Measurements from ENCODE around the gene FAM234B. TPM values are rescaled to one million over a fixed set of nuclear protein-coding genes. Genes with fewer than 3 reads are reported as not detected.

Gene FAM234B
- total RNA-seq, 1 experiment from 2014 or later: 7.5 TPM

GRCh38 chr12:13028825-13029570, 15.2 kb upstream of the FAM234B start:
- CTCF ChIA-PET: no interaction called here
- intact Hi-C loops (cut with micrococcal nuclease; ENCODE audit: unreplicated experiment): loop anchor here (10.0 kb wide), 1 partner anchor 1136 kb away; no protein-coding TSS in a partner anchor

GRCh38 chr12:13030541-13031291, 13.5 kb upstream of the FAM234B start:
- Histone ChIP-seq H3K27me3 (ENCODE audit: insufficient read depth, low read depth) (no peaks in the 10 kb centered on the region), H3K36me3 (ENCODE audit: low read depth) (no peaks in the 10 kb centered on the region), H3K9me2 (ENCODE audit: insufficient read depth) (no peaks in the 10 kb centered on the region), H3K4me1 (replicated peaks; ENCODE audit: insufficient read depth) (0 out of 2 replicates have a peak, but pooled peaks cover under 1% of the 10 kb centered on the region), H3K79me2 (ENCODE audit: low read depth) (no peaks in the 10 kb centered on the region), H3K4me3 (no peak overlapping the region), H4K20me1 (ENCODE audit: insufficient read depth) (no peaks in the 10 kb centered on the region), H3K9me3 (ENCODE audit: insufficient read depth, low read depth) (no peaks in the 10 kb centered on the region), H3F3A (ENCODE audit: insufficient read depth, low read depth) (peaks cover 5% of the 10 kb centered on the region; the same call in 1 of the 2 replicates), H2AFZ (no peak overlapping the region), H3K27ac (no peak overlapping the region), H3K4me2 (no peak overlapping the region)
- intact Hi-C loops (cut with micrococcal nuclease; ENCODE audit: unreplicated experiment): no loop called here
- CTCF ChIA-PET: interaction anchor here (0.6 kb wide), 1 partner anchor 46 kb away, joined by 13 read pairs; no protein-coding TSS in a partner anchor
- no TSS peak for BruUV-seq (replicated peaks)
- DNase-seq: no peak
- POLR2A ChIA-PET (ENCODE audit: unreplicated experiment): interaction anchor here (0.6 kb wide), 1 partner anchor 62 kb away, joined by 4 read pairs; no protein-coding TSS in a partner anchor
- TF ChIP-seq EZH2 (IDR thresholded peaks at IDR 0.05; ENCODE audit: low read depth) (no peak), CTCF (conservative IDR thresholded peaks at IDR 0.05) (no peak)

More at GRCh38 chr12:13028825-13029570, 15.2 kb upstream of the FAM234B start:
- Histone ChIP-seq H3K4me2 (no peak overlapping the region), H3K4me3 (no peak overlapping the region), H2AFZ (no peak overlapping the region), H3K27me3 (ENCODE audit: insufficient read depth, low read depth) (no peaks in the 10 kb centered on the region), H3K36me3 (ENCODE audit: low read depth) (no peaks in the 10 kb centered on the region), H4K20me1 (ENCODE audit: insufficient read depth) (no peaks in the 10 kb centered on the region), H3K9me3 (ENCODE audit: insufficient read depth, low read depth) (no peaks in the 10 kb centered on the region), H3K4me1 (replicated peaks; ENCODE audit: insufficient read depth) (no peaks in the 10 kb centered on the region), H3K9me2 (ENCODE audit: insufficient read depth) (no peaks in the 10 kb centered on the region), H3F3A (ENCODE audit: insufficient read depth, low read depth) (no peaks in the 10 kb centered on the region), H3K27ac (no peak overlapping the region), H3K79me2 (ENCODE audit: low read depth) (no peaks in the 10 kb centered on the region)
- TF ChIP-seq CTCF (conservative IDR thresholded peaks at IDR 0.05) (no peak), EZH2 (IDR thresholded peaks at IDR 0.05; ENCODE audit: low read depth) (no peak)
- POLR2A ChIA-PET (ENCODE audit: unreplicated experiment): no interaction called here
- no TSS peak for BruUV-seq (replicated peaks)
- no peak for DNase-seq

DNA sequence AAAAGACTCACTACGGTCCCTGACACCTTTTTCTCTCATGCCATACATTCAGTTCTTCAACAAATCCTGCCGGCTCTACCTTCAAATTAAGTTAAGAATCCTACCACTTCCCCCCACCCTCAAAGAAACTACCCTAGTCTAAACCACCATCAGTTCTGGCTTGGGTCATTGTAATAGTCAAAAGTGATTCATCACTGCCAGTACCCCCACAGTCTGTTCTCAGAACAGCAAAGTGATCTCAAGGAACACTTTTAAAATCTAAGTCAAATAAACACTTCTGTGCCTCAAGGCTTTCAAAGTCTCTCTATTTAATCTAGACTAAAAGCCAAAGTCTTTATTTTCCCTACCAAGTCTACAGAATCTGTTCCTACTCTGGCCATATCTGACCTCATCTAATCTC, 12.0 kb upstream of the FAM234B start:
- Histone ChIP-seq H3K36me3 (ENCODE audit: low read depth) (no peaks in the 10 kb centered on the region), H2AFZ (no peak overlapping the region), H3K4me3 (no peak overlapping the region), H3K79me2 (ENCODE audit: low read depth) (no peaks in the 10 kb centered on the region), H4K20me1 (ENCODE audit: insufficient read depth) (no peaks in the 10 kb centered on the region), H3K9me2 (ENCODE audit: insufficient read depth) (no peaks in the 10 kb centered on the region), H3K9me3 (ENCODE audit: insufficient read depth, low read depth) (no peaks in the 10 kb centered on the region), H3K27ac (no peak overlapping the region), H3F3A (ENCODE audit: insufficient read depth, low read depth) (peaks cover 5% of the 10 kb centered on the region; the same call in 1 of the 2 replicates), H3K4me1 (replicated peaks; ENCODE audit: insufficient read depth) (0 out of 2 replicates have a peak, but pooled peaks cover 7% of the 10 kb centered on the region), H3K27me3 (ENCODE audit: insufficient read depth, low read depth) (no peaks in the 10 kb centered on the region), H3K4me2 (no peak overlapping the region)
- ChIA-PET POLR2A (ENCODE audit: unreplicated experiment) (no interaction called here), CTCF (no interaction called here)
- no peak for DNase-seq
- BruUV-seq (replicated peaks): no TSS peak
- TF ChIP-seq EZH2 (IDR thresholded peaks at IDR 0.05; ENCODE audit: low read depth) (no peak), CTCF (conservative IDR thresholded peaks at IDR 0.05) (no peak)
- intact Hi-C loops (cut with micrococcal nuclease; ENCODE audit: unreplicated experiment): no loop called here
